ENCODE data around the gene AMER3. TPM values are rescaled to one million over a fixed set of nuclear protein-coding genes. Genes with fewer than 3 reads are reported as not detected.

The AMER3 gene
- total RNA-seq, 2 experiments from 2014 or later, result not detected

- ChIA-PET CTCF (no interaction called here), POLR2A (no interaction called here)
Observed at GRCh38 chr2:130768191-130768855, 13.0 kb downstream of the AMER3 start.

- ChIA-PET CTCF (no interaction called here), POLR2A (no interaction called here)
Observed at GRCh38 chr2:130769343-130769907, 14.1 kb downstream of the AMER3 start.

- CTCF ChIA-PET, result no interaction called here
Observed at GRCh38 chr2:130776550-130776949, 21.2 kb downstream of the AMER3 start.

GRCh38 chr2:130778781-130779180 is 23.4 kb downstream of the AMER3 start:
- ChIA-PET POLR2A (no interaction called here), CTCF (no interaction called here)

More at GRCh38 chr2:130776550-130776949, 21.2 kb downstream of the AMER3 start:
- POLR2A ChIA-PET, result no interaction called here

GRCh38 chr2:130785466-130786055 is 30.2 kb downstream of the AMER3 start:
- ChIA-PET POLR2A (no interaction called here), CTCF (no interaction called here)

GRCh38 chr2:130786076-130786475 is 30.7 kb downstream of the AMER3 start:
- ChIA-PET CTCF (interaction anchor here (1.0 kb wide), 1 partner anchor 11 kb away, joined by 4 read pairs; no protein-coding TSS in a partner anchor), POLR2A (no interaction called here)

GRCh38 chr2:130787841-130788240 is 32.5 kb downstream of the AMER3 start:
- ChIA-PET CTCF (no interaction called here), POLR2A (no interaction called here)

GRCh38 chr2:130790312-130790711 is 35.0 kb downstream of the AMER3 start:
- ChIA-PET CTCF (no interaction called here), POLR2A (no interaction called here)

GRCh38 chr2:130790804-130791616 is 35.7 kb downstream of the AMER3 start:
- CTCF ChIA-PET, result no interaction called here
- POLR2A ChIA-PET, result interaction anchor here (0.6 kb wide), 1 partner anchor 22 kb away, joined by 4 read pairs; no protein-coding TSS in a partner anchor

- CTCF ChIA-PET, result no interaction called here
Observed at GRCh38 chr2:130791617-130791939, 36.2 kb downstream of the AMER3 start.

GRCh38 chr2:130795431-130795830 is 40.1 kb downstream of the AMER3 start:
- POLR2A ChIA-PET, result no interaction called here
- CTCF ChIA-PET, result interaction anchor here (7.4 kb wide), 1 partner anchor 77 kb away, joined by 142 read pairs; no protein-coding TSS in a partner anchor

More at GRCh38 chr2:130791617-130791939, 36.2 kb downstream of the AMER3 start:
- POLR2A ChIA-PET, result interaction anchor here (0.6 kb wide), 1 partner anchor 21 kb away, joined by 4 read pairs; no protein-coding TSS in a partner anchor

GRCh38 chr2:130796290-130796689 is 41.0 kb downstream of the AMER3 start:
- CTCF ChIA-PET, result interaction anchor here (0.7 to 7.4 kb wide), 6 partner anchors 30 to 386 kb away, joined by 3 to 142 read pairs (median 7); no protein-coding TSS in a partner anchor
- POLR2A ChIA-PET, result no interaction called here

- CTCF ChIA-PET, result interaction anchor here (0.6 to 7.4 kb wide), 24 partner anchors 11 to 354 kb away, joined by 3 to 142 read pairs (median 4); partner anchors contain the start of gene GPR148
Observed at GRCh38 chr2:130797493-130798435, 42.4 kb downstream of the AMER3 start.

GRCh38 chr2:130798472-130799218 is 43.3 kb downstream of the AMER3 start:
- ChIA-PET POLR2A (no interaction called here), CTCF (interaction anchor here (0.6 to 7.4 kb wide), 6 partner anchors 28 to 164 kb away, joined by 3 to 142 read pairs (median 6); no protein-coding TSS in a partner anchor)

More at GRCh38 chr2:130797493-130798435, 42.4 kb downstream of the AMER3 start:
- POLR2A ChIA-PET, result interaction anchor here (0.6 to 1.0 kb wide), 2 partner anchors 76 to 79 kb away, joined by 3 to 9 read pairs; no protein-coding TSS in a partner anchor

GRCh38 chr2:130799295-130799694 is 44.0 kb downstream of the AMER3 start:
- POLR2A ChIA-PET, result no interaction called here

GRCh38 chr2:130805613-130806012 is 50.3 kb downstream of the AMER3 start:
- CTCF ChIA-PET, result no interaction called here
- POLR2A ChIA-PET, result no interaction called here

More at GRCh38 chr2:130799295-130799694, 44.0 kb downstream of the AMER3 start:
- CTCF ChIA-PET, result interaction anchor here (2.2 to 7.4 kb wide), 3 partner anchors 27 to 163 kb away, joined by 4 to 142 read pairs (median 8); no protein-coding TSS in a partner anchor

GRCh38 chr2:130806370-130806769 is 51.0 kb downstream of the AMER3 start:
- POLR2A ChIA-PET, result no interaction called here

More at GRCh38 chr2:130806370-130806769, 51.0 kb downstream of the AMER3 start:
- CTCF ChIA-PET, result no interaction called here

All from activated CD8-positive, alpha-beta memory T cell treated with anti-CD3 and anti-CD28 coated beads for 36 hours (primary cell).